Activated T-cell treated with anti-CD3 and anti-CD28 coated beads, Interleukin-2, amount 50 U/mL, for 4 hours (primary cell): ENCODE results near the gene AKAP6. TPM values are rescaled to one million over a fixed set of nuclear protein-coding genes. Genes with fewer than 3 reads are reported as not detected.

ENCODE experiments used
- ATAC-seq, 2 donors: fragments of 200-7000 bp; cut with Tn5 transposase; one replicate each; pipeline ENCODE4 v1.10.0; 2021
- DNase-seq: peaks from one replicate; pipeline ENCODE4 v3.0.0-alpha.2; 2020
- H3K27me3 Mint-ChIP-seq: one replicate; pipeline ENCODE4 v1.8.0; 2021; ENCODE audit warnings: low read depth, mixed read lengths
- H3K36me3 Mint-ChIP-seq: one replicate; pipeline ENCODE4 v1.8.0; 2022; ENCODE audit warnings: mixed read lengths; ENCODE audit not compliant: insufficient read depth
- H3K4me1 Mint-ChIP-seq: one replicate; pipeline ENCODE4 v1.8.0; 2021; ENCODE audit warnings: low read depth, mixed read lengths
- H3K4me3 Mint-ChIP-seq: one replicate; pipeline ENCODE4 v1.8.0; 2021; ENCODE audit warnings: mild to moderate bottlenecking, moderate library complexity, mixed read lengths
- H3K9me3 Mint-ChIP-seq: one replicate; pipeline ENCODE4 v1.8.0; 2021; ENCODE audit warnings: mixed read lengths
- total RNA-seq, 3 donors: library from RNA; stranded (reverse); gene quantifications; one replicate each; pipeline ENCODE4 v1.2.1, GENCODE V29; 2021

The AKAP6 gene
- total RNA-seq, 3 donors from 2014 or later = 0.76 to 1.7 (median 1.3) TPM

GRCh38 chr14:32419429-32419828, 90.3 kb downstream of the AKAP6 start:
- peaks cover 7% of the 10 kb centered on the region for H3K9me3 Mint-ChIP-seq
- no peak overlapping the region for H3K4me3 Mint-ChIP-seq
- DNase-seq (no peak), ATAC-seq (no peak)
- no peaks in the 10 kb centered on the region for H3K4me1 Mint-ChIP-seq
- no peaks in the 10 kb centered on the region for H3K27me3 Mint-ChIP-seq
- H3K36me3 Mint-ChIP-seq = no peaks in the 10 kb centered on the region

GRCh38 chr14:32421781-32422180, 92.7 kb downstream of the AKAP6 start:
- peaks cover 7% of the 10 kb centered on the region for H3K9me3 Mint-ChIP-seq
- no peaks in the 10 kb centered on the region for H3K4me1 Mint-ChIP-seq
- no peaks in the 10 kb centered on the region for H3K36me3 Mint-ChIP-seq
- DNase-seq = no peak
- no peak for ATAC-seq
- no peaks in the 10 kb centered on the region for H3K27me3 Mint-ChIP-seq
- no peak overlapping the region for H3K4me3 Mint-ChIP-seq

- no peaks in the 10 kb centered on the region for H3K4me1 Mint-ChIP-seq
- no peak overlapping the region for H3K4me3 Mint-ChIP-seq
- ATAC-seq (no peak), DNase-seq (no peak)
- H3K9me3 Mint-ChIP-seq = peaks cover 7% of the 10 kb centered on the region
- no peaks in the 10 kb centered on the region for H3K36me3 Mint-ChIP-seq
- H3K27me3 Mint-ChIP-seq = no peaks in the 10 kb centered on the region
Measured at GRCh38 chr14:32422440-32422839, 93.3 kb downstream of the AKAP6 start.

GRCh38 chr14:32426028-32426427, 96.9 kb downstream of the AKAP6 start:
- Mint-ChIP-seq H3K27me3 (no peaks in the 10 kb centered on the region), H3K4me3 (no peak overlapping the region), H3K36me3 (no peaks in the 10 kb centered on the region), H3K9me3 (peaks cover 7% of the 10 kb centered on the region), H3K4me1 (no peaks in the 10 kb centered on the region)
- ATAC-seq = no peak
- DNase-seq = no peak

- ATAC-seq = no peak
- H3K36me3 Mint-ChIP-seq = no peaks in the 10 kb centered on the region
- H3K4me1 Mint-ChIP-seq = no peaks in the 10 kb centered on the region
Measured at GRCh38 chr14:32426586-32427388, 97.7 kb downstream of the AKAP6 start.

DNA sequence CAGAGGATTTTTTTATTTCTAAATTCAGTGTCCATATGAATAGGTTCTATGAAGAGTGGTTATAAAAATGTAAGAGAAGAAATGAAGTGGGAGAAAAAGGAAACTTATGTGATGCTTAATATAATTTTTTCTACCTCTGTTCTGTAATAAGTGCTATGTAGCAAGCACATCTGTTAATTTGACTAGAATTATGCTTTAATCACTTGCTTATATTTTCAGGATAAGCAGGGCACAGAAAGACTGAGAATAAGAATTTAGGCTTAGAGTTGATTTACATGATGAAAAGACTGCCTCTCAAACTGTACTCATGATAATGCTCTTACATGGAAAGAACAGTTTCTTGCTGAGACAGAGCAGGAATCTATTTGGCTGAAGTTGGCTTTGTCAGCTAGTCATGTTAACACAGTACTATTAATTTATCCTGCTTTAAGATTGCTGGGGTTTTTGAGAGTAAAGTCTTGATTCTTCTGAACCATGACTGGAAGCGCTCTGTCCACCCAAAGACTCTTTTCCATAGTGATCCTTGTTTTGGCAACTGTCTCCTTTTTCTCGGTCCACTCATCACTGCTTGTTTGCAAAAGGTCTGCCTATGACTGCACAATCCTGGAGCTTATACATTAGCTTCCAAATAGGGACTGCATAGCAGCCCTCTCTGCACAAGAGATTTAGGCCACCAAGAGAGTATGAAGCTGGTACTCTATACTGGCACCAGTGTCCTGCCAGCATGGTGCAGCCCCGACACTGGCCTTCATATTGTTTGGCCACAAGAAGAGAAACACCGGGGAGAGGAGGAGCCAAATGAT, 98.8 kb downstream of the AKAP6 start:
- no peaks in the 10 kb centered on the region for H3K36me3 Mint-ChIP-seq
- H3K4me1 Mint-ChIP-seq = no peaks in the 10 kb centered on the region
- DNase-seq (no peak), ATAC-seq (no peak)
- no peaks in the 10 kb centered on the region for H3K27me3 Mint-ChIP-seq
- no peak overlapping the region for H3K4me3 Mint-ChIP-seq
- peaks cover 2% of the 10 kb centered on the region for H3K9me3 Mint-ChIP-seq

More at GRCh38 chr14:32426586-32427388, 97.7 kb downstream of the AKAP6 start:
- no peaks in the 10 kb centered on the region for H3K27me3 Mint-ChIP-seq
- H3K9me3 Mint-ChIP-seq = peaks cover 7% of the 10 kb centered on the region
- no peak for DNase-seq
- no peak overlapping the region for H3K4me3 Mint-ChIP-seq

DNA sequence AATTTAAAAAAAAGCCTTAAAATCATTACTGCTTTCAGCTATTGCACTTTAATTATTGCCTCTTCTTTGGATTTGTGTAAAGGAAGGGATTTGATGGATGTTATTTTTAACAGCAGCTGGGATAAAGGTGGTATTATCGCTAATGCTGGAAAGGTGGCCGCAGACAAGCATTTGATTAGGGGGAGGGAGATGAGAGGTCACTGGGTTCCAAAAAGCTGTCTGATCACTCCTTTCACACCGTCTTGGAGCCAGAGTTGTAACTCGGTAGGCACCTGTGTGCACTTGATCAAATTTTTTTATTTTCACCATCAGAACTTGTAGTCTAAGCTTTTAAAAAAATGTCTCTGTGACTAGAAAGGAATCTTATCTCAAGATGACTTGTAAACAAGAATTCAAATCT, 99.8 kb downstream of the AKAP6 start:
- Mint-ChIP-seq H3K4me1 (no peaks in the 10 kb centered on the region), H3K4me3 (no peak overlapping the region), H3K36me3 (no peaks in the 10 kb centered on the region), H3K27me3 (no peaks in the 10 kb centered on the region), H3K9me3 (no peaks in the 10 kb centered on the region)
- DNase-seq (no peak), ATAC-seq (no peak)

GRCh38 chr14:32430326-32430725, 101.2 kb downstream of the AKAP6 start:
- no peaks in the 10 kb centered on the region for H3K4me1 Mint-ChIP-seq
- no peak for ATAC-seq
- no peaks in the 10 kb centered on the region for H3K9me3 Mint-ChIP-seq
- no peaks in the 10 kb centered on the region for H3K27me3 Mint-ChIP-seq
- no peak overlapping the region for H3K4me3 Mint-ChIP-seq
- DNase-seq = no peak
- H3K36me3 Mint-ChIP-seq = no peaks in the 10 kb centered on the region

- Mint-ChIP-seq H3K27me3 (no peaks in the 10 kb centered on the region), H3K4me1 (no peaks in the 10 kb centered on the region), H3K9me3 (no peaks in the 10 kb centered on the region), H3K4me3 (no peak overlapping the region), H3K36me3 (no peaks in the 10 kb centered on the region)
- no peak for ATAC-seq
- no peak for DNase-seq
Measured at GRCh38 chr14:32432813-32433538, 103.9 kb downstream of the AKAP6 start.

GRCh38 chr14:32434180-32434579, 105.1 kb downstream of the AKAP6 start:
- no peak for DNase-seq
- Mint-ChIP-seq H3K9me3 (no peaks in the 10 kb centered on the region), H3K27me3 (no peaks in the 10 kb centered on the region), H3K36me3 (no peaks in the 10 kb centered on the region), H3K4me1 (peaks cover 3% of the 10 kb centered on the region), H3K4me3 (no peak overlapping the region)
- ATAC-seq = no peak

DNA sequence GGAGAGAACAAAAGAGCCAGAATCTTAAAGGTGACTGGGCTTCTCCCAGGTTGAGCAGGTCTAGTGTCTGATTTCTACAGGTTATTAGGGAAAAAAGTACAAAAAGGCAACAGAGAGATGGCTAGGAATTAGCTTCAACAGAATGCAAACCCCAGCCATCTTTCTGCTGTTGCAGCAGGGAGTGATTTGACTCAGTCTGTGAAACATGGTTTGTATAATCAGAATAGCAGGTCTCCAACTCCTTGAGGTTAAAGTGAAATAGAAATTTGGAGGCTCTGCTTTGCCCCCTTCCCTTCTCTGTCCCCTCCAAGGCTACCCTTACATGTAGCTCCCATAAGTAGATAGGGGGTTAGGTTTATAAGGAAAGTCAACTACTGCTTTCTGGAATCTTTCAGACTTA, 105.8 kb downstream of the AKAP6 start:
- Mint-ChIP-seq H3K27me3 (no peaks in the 10 kb centered on the region), H3K4me1 (peaks cover 3% of the 10 kb centered on the region), H3K9me3 (no peaks in the 10 kb centered on the region), H3K4me3 (no peak overlapping the region), H3K36me3 (no peaks in the 10 kb centered on the region)
- DNase-seq = no peak
- ATAC-seq = no peak

- no peak overlapping the region for H3K4me3 Mint-ChIP-seq
- H3K27me3 Mint-ChIP-seq = no peaks in the 10 kb centered on the region
- H3K4me1 Mint-ChIP-seq = peaks cover 3% of the 10 kb centered on the region
- H3K36me3 Mint-ChIP-seq = no peaks in the 10 kb centered on the region
- H3K9me3 Mint-ChIP-seq = no peaks in the 10 kb centered on the region
- DNase-seq (no peak), ATAC-seq (no peak)
Measured at GRCh38 chr14:32435411-32435810, 106.3 kb downstream of the AKAP6 start.

- no peaks in the 10 kb centered on the region for H3K27me3 Mint-ChIP-seq
Measured at GRCh38 chr14:32436993-32437392, 107.9 kb downstream of the AKAP6 start.

DNA sequence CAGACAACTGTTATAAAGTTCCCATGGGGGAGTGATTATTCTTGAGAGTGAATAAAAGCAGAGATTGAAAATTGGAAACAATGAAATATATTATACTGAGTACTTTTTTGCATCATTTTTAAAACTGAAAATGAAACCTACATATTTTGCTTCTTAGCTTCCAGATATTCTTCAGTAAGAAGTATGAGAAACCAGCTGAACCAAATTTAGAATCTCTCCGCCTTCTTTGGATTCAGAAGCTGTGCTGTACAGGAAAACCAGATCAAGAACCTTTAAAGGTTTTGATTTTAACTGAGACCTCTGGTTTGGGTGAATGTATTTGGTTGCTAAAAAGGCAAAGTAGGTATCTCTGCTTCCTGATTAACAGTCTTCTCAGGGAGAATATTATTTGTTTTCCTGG, 109.4 kb downstream of the AKAP6 start:
- Mint-ChIP-seq H3K4me3 (no peak overlapping the region), H3K9me3 (no peaks in the 10 kb centered on the region), H3K4me1 (peaks cover 3% of the 10 kb centered on the region), H3K27me3 (no peaks in the 10 kb centered on the region), H3K36me3 (no peaks in the 10 kb centered on the region)
- no peak for ATAC-seq
- no peak for DNase-seq

More at GRCh38 chr14:32436993-32437392, 107.9 kb downstream of the AKAP6 start:
- Mint-ChIP-seq H3K36me3 (no peaks in the 10 kb centered on the region), H3K4me1 (peaks cover 3% of the 10 kb centered on the region), H3K9me3 (no peaks in the 10 kb centered on the region), H3K4me3 (no peak overlapping the region)
- no peak for DNase-seq
- no peak for ATAC-seq
